CD4-positive, alpha-beta T cell treated with Interferon alpha-2 for 1 hour (primary cell): Measurements from ENCODE around the gene PML.
"Not testable (repeated sequence)": the region's sequence is repeated elsewhere in the genome, so short reads cannot be mapped to it uniquely, and the experiment has no call there.

ENCODE experiments used
- DNase-seq, 2 donors: peaks; one replicate each; pipeline ENCODE4 v3.0.0-alpha.2; 2020 to 2022

PML gene

GRCh38 chr15:73959801-73960200, 34.7 kb upstream of the PML start:
- DNase-seq: no peak

GRCh38 chr15:73960472-73961070, 33.9 kb upstream of the PML start:
- not testable (repeated sequence) for DNase-seq

GRCh38 chr15:73962433-73962832, 32.1 kb upstream of the PML start:
- no peak for DNase-seq

GRCh38 chr15:73964736-73965093, 29.8 kb upstream of the PML start:
- peak; percentile 80 to 88 for DNase-seq

- DNase-seq: no peak
Measured at GRCh38 chr15:73965094-73965757, 29.3 kb upstream of the PML start.

GRCh38 chr15:73965758-73966113, 28.8 kb upstream of the PML start:
- DNase-seq: peak in 1 of 2 donors; percentile 48

- no peak for DNase-seq
Measured at GRCh38 chr15:73968461-73968860, 26.1 kb upstream of the PML start.

GRCh38 chr15:73969151-73969759, 25.3 kb upstream of the PML start:
- DNase-seq: no peak

GRCh38 chr15:73972984-73973682, 21.4 kb upstream of the PML start:
- peak; percentile 78 to 86 for DNase-seq

GRCh38 chr15:73973683-73974200, 20.8 kb upstream of the PML start:
- not testable (repeated sequence) for DNase-seq

GRCh38 chr15:73975440-73976125, 18.9 kb upstream of the PML start:
- DNase-seq: peak; percentile 34 to 59

GRCh38 chr15:73978896-73979295, 15.6 kb upstream of the PML start:
- no peak for DNase-seq

GRCh38 chr15:73979636-73980035, 14.9 kb upstream of the PML start:
- no peak for DNase-seq

- peak; percentile 26 to 61 for DNase-seq
Measured at GRCh38 chr15:73981761-73982221, 12.7 kb upstream of the PML start.

GRCh38 chr15:73982222-73982962, 12.1 kb upstream of the PML start:
- DNase-seq: peak; percentile 48 to 57

- DNase-seq: no peak
Measured at GRCh38 chr15:73983211-73983727, 11.2 kb upstream of the PML start.

- no peak for DNase-seq
Measured at GRCh38 chr15:73983773-73984172, 10.7 kb upstream of the PML start.

- DNase-seq: no peak
Measured at GRCh38 chr15:73984208-73984979, 10.1 kb upstream of the PML start.

- no peak for DNase-seq
Measured at GRCh38 chr15:73985101-73985873, 9.2 kb upstream of the PML start.

GRCh38 chr15:73986055-73986775, 8.3 kb upstream of the PML start:
- DNase-seq: no peak
